GM21737 (cell line): ENCODE measurements around the gene ADAMTSL1.

Experiments used
- ATAC-seq: cut with Tn5 transposase; IDR thresholded peaks from one replicate; pipeline ENCODE4 v1.9.1; 2021; ENCODE audit warnings: mild to moderate bottlenecking, moderate library complexity; ENCODE audit not compliant: unreplicated experiment

ADAMTSL1 gene

GRCh38 chr9:18639911-18640310, 166.0 kb downstream of the ADAMTSL1 start:
- no peak for ATAC-seq

- no peak for ATAC-seq
Observed at GRCh38 chr9:18658804-18659705, 185.1 kb downstream of the ADAMTSL1 start.

DNA sequence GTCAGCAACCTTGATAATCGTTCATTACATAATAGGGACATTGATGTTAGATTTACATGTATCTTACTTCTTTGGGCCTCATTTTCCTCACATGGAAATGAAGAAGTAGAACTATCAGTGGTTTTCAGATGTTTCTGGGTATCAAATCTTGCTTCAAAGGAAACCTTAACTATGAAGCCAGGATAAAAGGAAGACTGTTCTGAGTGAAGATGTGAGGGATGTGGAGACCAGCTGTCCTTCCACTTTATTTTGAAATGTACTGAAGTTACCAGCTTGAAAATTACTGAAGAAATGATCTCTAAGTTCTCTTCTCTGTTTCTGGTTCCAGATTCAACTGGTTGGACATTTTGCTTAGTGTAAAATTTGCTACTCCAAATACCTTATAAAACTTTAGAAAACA, 186.0 kb downstream of the ADAMTSL1 start:
- ATAC-seq: no peak

DNA sequence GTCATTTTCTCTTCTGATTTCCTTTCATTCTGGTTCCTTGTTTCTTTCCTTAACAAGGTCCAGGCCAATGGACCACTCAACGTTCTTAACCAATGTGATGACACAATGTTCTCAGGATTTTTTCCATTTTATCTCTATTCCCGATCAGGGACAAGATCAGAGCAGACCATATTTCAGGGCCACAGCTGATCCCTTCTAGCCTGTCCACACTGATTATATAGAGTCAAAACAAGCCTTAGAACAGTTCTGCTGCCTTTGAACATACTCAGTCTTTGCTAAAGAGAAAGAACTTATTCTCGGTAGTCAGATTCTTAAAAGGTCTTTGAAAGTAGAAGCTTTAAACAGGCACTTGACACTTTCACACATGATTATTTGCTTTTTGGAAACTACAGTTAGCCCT, 188.4 kb downstream of the ADAMTSL1 start:
- ATAC-seq: no peak

DNA sequence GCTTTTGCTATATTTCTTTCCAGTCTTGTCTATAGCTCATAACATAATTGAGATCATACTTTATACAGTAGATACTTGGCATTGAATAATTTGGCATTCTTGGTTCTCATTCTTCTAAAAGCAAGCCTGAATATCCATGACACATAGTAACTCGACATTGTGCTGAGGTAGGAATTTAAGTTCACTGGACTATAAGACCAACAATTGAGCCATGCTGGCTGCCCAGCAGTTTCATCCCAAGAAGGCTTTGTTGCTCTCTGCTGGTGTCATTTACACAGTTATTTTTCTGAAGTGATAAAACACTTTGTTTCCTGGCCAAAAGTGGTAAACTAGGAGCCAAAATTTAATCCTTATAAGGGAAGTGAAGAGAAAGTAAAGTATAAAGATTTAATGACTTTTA, 192.0 kb downstream of the ADAMTSL1 start:
- no peak for ATAC-seq

DNA sequence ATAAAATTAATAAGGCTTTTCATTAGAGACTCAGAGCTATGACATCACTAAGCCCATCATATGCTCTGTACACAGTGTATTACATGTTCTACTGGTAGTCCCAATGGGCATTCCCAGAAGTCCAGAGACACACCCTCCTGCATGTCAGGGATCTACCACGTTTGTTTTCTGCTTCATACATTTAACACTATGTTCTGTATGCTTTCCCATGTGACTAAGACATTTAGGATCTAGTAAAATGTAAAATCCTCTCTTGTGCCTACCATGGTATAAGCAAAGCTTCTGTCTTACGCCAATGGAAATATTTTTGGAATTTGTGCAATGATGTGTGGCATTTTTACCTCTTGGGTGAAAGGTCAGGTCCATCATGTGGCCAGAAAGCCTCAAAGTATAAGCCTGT, 192.4 kb downstream of the ADAMTSL1 start:
- no peak for ATAC-seq

DNA sequence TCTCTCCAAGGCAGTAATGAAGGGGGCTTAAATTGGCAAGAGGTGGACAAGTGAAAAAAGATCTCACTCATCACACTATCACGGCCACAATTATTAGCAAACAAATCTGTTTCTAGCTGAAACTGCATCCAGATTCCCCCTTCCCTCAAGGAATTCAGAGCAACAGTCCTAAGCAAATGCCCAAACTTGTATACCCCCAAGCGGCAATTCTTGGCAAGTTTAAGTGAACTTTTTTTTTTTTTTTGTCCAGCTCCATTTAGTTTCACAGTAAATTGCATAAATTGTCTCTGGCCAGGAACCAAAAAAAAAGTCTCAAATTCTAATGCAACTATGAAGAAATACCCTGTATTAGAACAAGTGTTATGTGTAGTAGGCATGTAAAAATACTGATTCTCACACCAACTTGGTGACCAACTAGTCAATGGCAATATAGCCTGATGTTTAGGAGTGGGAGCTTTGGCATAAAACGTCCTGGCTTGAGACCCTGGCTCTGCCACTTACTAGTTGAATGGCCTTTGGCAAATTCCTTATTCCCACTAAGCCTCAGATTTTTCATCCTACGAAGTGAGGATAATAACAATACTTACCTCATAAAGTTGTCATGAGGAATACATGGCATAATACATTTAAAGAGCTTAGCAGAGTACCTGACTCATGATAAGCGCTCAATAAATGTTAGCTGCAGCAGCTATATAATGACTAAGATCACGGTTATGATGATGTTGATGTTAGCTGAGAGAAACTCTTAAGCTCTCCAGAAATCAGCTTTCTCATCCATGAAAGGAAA, 193.2 kb downstream of the ADAMTSL1 start:
- ATAC-seq: no peak

DNA sequence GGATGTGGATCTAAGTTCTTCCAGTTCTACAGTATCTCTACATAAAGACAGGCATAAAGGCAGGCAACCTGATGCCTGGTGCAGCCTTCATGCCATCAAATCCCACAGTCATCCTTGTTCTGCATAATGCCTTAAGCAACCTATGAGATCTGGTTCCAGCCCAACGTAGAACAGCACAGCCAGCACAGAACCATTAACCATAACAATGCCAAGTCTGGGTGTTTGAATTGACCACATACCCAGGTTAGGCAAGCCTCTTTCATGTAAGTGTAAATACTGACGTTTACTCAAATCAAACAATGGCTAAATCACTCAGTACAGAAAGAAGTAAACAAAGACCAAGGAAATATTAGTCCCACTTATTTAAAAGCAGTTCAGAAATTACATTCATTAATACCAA, 195.0 kb downstream of the ADAMTSL1 start:
- ATAC-seq: no peak

- ATAC-seq: no peak
Observed at GRCh38 chr9:18672706-18673105, 198.8 kb downstream of the ADAMTSL1 start.

- ATAC-seq: no peak
Observed at GRCh38 chr9:18673179-18673578, 199.2 kb downstream of the ADAMTSL1 start.

DNA sequence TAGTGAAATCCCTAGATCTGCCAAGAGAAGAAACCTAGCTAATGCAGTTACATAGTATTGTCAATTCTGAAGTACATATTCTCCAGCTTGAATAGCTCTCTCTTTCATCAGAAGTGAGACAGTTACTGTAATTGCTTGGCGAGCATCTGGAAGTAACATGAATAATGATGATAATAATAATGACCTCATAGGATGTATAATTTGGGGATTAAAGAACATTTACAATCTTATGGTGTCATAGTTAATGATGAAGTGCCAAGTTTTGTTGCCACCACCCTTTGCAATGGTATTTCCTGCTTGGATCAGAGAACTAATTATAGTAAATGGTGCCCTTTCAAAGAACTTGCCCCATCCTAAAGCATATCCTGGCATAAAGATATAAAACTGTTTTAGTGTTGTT, 201.4 kb downstream of the ADAMTSL1 start:
- ATAC-seq: no peak

GRCh38 chr9:18675973-18676372, 202.0 kb downstream of the ADAMTSL1 start:
- ATAC-seq: no peak

DNA sequence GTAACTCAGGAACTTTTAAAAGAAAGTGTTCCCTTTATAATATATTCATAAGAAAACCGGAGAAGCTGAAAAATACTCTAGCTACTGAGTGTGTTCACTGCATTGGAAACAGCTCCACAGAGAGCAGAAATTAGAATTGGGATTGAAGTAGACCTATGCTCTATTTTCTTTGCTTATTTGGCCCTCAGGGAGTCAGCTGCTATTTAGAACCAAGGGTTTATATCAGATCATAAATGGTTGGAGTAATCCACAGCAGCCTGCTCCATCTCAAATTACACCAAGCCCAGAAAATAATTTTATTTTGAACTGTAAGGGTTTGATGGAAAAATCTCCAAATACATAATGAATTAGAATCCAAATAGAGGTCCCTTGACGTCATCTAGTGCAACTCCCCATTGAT, 202.6 kb downstream of the ADAMTSL1 start:
- ATAC-seq: no peak

GRCh38 chr9:18678821-18679590, 205.1 kb downstream of the ADAMTSL1 start:
- ATAC-seq: no peak

GRCh38 chr9:18682907-18683306, 209.0 kb downstream of the ADAMTSL1 start:
- ATAC-seq: no peak

DNA sequence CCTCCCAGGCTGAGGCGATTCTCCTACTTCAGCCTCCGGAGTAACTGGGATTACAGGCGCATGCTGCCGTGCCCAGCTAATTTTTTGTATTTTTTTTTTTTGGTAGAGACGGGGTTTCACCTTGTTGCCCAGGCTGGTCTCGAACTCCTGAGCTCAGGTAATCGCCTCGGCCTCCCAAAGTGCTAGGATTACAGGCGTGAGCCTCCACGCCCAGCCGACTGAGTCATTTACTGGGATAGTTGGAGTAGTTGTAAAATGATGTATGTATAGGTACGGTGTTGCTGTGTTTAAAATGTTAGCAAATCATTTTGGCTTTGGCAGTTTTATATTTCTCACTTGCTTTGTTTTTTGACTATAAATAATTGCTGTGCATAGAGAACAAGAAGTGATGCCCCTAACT, 209.4 kb downstream of the ADAMTSL1 start:
- no peak for ATAC-seq

GRCh38 chr9:18683851-18684250, 209.9 kb downstream of the ADAMTSL1 start:
- no peak for ATAC-seq

DNA sequence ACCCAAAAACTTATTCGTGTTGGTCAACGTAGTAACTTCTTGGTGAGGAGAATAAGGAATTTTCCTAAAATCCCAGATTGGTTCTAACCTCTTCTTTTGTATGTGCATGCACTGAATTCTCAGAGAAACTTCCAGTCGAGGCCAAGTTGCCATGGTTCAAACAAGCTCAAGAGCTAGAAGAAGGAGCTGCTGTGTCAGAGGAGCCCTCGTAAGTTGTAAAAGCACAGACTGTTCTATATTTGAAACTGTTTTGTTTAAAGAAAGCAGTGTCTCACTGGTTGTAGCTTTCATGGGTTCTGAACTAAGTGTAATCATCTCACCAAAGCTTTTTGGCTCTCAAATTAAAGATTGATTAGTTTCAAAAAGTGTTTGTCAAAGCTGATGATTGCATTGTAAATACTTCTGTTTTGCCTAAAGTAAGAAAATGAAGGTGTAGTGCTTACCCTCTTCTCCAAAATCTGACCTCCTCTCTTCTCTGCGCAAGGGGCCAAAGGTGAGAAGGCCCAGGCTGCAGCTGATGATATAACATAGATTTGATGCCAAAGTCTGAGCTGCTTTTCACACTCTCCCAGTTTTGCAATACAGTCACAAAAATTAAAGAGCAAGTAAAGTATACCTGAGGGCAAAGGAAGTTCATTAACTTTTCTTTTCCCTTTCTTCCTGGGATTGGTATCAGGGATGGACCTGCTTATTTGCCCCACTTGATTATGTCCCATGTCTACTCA, 210.8 kb downstream of the ADAMTSL1 start:
- ATAC-seq: no peak

DNA sequence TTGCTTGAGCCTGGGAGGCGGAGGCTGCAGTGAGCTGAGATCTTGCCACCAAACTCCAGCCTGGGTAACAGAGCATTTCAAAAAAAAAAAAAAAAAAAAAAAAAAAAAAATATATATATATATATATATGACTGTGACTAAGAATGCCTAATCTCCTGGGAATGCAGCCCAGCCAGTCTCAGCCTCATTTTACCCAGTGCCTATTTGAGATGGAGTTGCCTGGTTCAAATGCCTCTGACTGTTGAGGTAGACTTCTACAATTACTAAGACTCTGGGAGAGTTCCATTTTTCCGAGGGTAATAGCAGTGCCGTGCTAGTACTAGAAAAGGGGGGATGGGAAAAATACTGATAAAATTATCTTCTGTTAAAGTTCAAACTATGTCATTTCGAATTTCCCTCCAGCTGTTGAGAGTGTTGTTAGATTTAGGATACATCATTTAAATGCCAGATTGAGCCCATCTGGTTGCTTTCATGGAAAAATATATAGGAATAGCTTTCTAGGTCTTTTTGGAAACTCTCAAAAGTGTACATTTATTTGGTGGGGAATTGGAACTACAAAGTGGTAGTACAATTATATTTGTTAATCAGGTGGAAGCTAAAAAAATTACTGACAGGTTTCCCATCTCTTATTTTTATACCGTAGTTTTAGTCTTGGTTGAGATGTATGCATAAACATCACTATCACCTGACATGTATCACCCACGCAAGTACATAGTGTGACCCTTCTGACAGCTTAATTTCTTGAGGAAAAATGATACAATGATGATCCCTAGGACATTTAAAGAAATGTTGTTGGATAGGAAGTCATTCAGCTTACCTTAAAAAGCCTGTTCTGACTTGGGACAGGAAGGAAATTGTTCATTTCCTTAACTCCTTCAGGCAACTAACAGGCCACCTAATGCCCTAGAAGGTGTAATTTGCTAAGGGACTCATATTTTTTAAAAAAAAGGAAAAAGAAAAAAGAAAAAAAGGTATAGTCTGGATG, 214.9 kb downstream of the ADAMTSL1 start:
- no peak for ATAC-seq
